ENCODE data around the gene RPUSD3.

GRCh38 chr3:9833078-9833477 is 10.7 kb downstream of the RPUSD3 start:
- TF ChIP-seq, protein P1, sequence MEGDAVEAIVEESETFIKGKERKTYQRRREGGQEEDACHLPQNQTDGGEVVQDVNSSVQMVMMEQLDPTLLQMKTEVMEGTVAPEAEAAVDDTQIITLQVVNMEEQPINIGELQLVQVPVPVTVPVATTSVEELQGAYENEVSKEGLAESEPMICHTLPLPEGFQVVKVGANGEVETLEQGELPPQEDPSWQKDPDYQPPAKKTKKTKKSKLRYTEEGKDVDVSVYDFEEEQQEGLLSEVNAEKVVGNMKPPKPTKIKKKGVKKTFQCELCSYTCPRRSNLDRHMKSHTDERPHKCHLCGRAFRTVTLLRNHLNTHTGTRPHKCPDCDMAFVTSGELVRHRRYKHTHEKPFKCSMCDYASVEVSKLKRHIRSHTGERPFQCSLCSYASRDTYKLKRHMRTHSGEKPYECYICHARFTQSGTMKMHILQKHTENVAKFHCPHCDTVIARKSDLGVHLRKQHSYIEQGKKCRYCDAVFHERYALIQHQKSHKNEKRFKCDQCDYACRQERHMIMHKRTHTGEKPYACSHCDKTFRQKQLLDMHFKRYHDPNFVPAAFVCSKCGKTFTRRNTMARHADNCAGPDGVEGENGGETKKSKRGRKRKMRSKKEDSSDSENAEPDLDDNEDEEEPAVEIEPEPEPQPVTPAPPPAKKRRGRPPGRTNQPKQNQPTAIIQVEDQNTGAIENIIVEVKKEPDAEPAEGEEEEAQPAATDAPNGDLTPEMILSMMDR (conservative IDR thresholded peaks at IDR 0.05) = no peak
- no peak for TF ChIP-seq ZFX (IDR thresholded peaks at IDR 0.05)

Measured in C4-2B (cell line).